Measurements from ENCODE around the gene ATG101.
"Not testable (repeated sequence)": the region's sequence is repeated elsewhere in the genome, so short reads cannot be mapped to it uniquely, and the experiment has no call there.

The ATG101 gene

GRCh38 chr12:52080403-52081251, 10.8 kb downstream of the ATG101 start:
- no peak for DNase-seq

GRCh38 chr12:52081263-52081733, 11.5 kb downstream of the ATG101 start:
- DNase-seq, result no peak

- DNase-seq, result peak; percentile 23
Observed at GRCh38 chr12:52082026-52082668, 12.4 kb downstream of the ATG101 start.

- DNase-seq, result no peak
Observed at GRCh38 chr12:52082669-52082987, 12.8 kb downstream of the ATG101 start.

DNA sequence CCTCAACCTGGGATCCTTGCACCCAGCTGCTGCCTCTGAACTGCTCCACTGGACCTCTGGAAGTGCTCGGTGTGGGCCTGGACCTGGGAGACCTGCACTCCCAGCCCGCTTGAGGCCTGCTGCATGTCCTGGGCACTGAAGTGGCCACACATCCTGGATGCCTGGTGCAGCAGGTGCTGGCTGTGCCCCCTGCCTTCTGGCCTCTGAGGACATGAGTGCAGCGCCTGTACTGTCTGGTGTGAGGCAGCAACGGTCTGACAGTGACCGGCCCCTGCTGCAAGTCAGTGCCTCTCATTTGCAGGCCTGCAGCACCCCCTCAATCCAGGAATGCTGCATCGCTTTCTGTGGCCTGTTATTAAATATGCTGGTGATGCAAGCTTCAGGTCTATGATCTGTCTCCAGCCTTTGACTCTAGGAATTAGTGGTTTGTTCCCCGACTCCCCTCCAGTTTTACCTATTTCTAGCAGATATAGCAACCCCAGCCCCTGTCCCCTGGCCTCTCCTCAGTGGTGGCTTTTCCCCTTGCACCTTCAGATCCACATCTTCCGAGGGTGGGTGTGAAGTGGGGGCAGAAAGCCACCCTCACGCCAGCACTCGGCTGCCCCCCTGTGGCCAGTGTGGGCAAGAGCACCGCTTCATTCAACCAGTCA, 13.3 kb downstream of the ATG101 start:
- peak; percentile 61 for DNase-seq

DNA sequence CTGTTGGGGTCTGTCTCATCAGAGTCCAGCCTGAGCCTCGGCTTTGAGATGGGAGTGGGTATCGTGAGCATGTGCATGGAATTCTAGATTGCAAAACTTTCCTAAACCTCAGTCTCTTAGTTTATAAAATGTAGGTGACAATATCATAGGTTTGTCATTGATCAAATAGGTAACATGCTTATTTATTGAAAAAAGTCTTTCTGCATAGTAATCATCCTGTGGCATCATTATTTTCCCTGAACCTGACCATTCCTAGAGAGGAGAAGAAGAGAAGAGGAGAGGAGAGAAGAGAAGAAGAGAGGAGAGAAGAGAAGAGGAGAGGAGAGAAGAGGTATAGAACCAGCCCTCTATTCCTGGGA, 13.8 kb downstream of the ATG101 start:
- DNase-seq, result no peak

DNA sequence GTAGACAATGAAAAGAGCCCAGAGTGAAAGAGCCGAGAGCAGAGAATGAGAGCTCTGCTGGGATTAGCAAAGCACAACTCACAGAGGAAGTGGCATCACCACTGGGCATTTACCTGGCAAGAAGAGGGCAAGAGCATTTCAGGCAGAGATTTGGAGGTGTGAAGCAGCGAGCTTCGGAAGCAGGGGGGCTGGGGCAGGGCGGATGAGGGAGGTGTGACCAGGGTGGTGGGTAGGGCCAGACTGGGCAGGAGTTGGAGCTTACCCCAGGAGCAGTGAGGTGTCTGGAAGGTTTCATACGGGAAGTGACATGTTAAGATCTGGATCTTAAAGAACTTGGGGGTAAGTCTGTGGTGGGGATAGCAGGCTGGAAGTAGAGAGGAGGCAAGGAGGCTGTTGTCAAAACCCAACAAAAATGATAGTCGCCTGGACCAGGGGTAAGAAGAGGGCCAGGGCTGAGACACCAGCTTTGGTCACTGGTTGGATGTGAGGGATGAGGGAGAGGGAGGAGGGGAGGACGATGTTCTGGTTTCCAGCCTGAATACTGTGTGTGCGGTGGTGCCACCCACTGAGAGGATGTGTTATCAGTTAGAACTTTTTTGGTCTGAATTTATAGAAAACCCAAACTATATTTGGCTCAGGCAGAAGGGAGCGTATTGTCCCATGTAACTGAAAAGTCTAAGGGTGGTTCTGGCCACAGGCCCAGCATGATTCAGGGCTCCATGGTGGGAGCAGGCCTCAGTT, 14.9 kb downstream of the ATG101 start:
- no peak for DNase-seq

- DNase-seq, result no peak
Observed at GRCh38 chr12:52085682-52086180, 16.0 kb downstream of the ATG101 start.

- DNase-seq, result no peak
Observed at GRCh38 chr12:52086366-52086765, 16.6 kb downstream of the ATG101 start.

- DNase-seq, result no peak
Observed at GRCh38 chr12:52086944-52087835, 17.4 kb downstream of the ATG101 start.

DNA sequence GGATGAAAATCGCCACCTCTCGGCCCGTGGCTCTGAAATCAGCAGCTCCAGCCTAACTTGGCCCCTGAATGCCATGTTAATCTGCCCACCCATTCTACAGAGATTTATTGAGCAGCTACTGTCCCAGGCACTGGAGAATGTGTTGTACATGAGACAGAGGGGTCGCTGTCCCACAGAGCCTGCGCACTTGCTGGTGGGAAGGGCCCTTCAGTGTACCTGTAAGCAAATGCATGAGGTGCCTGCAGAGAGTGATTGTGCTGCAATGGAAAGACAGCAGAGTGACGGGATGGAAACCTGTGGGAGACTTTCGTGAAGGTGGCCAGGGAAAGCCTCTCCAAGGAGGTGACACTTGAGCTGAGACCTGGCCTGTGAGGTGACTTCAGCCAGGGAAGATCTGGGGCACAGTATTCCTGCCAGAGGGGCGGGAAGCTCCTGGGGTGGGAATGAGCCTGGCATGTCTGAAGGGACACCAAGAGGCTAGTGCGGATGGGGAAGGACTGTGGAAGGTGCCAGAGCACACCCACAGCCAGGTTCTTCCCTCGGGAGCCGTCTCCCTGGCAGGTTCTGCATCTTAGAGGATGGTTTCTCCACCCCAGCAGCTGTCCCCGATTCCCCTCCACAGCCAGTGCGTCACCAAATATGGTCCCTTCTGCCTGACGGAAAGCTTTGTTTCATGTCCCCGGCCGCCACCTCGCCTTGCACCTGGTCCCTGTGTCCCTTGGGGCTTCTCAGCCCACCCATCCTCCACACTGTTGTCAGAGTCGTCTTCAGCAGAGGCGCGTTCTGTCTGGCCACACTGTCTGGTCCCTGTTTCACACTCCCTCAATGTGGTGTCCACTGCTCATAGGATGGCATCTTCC, 18.4 kb downstream of the ATG101 start:
- DNase-seq, result no peak

DNA sequence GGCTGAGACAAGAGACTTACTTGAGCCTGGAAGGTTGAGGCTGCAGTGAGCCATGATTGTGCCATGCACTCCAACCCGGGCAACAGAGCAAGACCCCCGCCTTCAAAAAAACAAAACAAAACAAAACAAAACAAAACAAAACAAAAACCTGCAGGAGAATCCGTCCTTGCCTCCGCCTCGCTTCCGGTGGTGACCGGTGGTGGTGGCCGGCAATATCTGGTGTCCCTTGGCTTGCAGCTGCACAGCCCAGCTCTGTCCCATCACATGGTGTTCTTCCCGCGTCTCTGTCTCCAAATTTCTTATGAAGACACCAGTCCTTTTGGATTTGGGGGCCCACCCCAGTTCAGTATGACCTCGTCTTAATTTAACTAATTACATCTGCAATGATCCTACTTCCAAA, 19.7 kb downstream of the ATG101 start:
- DNase-seq, result no peak

GRCh38 chr12:52090291-52090690, 20.5 kb downstream of the ATG101 start:
- no peak for DNase-seq

DNA sequence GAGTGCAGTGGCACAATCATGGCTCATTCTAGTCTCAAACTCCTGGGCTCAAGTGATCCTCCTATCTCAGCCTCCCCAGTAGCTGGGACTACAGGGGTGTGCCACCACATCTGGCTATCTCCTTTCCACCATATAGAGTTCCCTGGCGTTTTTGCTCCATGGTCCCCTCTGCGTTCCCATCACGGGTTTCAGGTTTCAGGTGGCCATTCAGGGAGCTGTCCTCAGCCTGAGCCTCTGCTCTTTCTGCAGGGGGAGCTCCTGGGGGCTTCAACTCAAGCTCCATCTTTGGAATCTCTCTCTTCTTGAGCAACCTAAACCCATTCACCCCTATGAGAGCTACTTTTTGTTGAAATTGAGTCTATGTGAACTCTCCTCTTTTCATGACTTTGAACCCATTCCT, 21.3 kb downstream of the ATG101 start:
- DNase-seq, result no peak

- no peak for DNase-seq
Observed at GRCh38 chr12:52091869-52092268, 22.1 kb downstream of the ATG101 start.

DNA sequence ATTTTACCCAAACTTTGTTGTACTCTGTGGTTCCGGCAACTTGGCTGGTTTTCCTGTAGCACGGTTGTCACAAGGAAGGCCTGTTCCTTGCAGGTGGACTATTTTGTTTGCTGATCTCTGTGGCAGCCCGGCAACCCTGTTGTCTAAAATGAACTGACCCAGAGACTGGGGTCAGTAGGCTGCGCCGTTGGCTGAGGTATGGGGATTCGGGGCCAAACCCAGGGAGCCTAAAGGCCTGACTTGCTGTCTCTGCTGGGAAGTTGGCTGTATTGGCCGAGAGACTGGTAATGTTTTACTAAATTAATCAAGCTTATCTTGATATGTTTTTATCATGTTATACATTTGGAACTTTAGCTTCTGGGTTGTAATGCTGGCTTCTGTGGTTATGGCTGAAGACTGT, 23.6 kb downstream of the ATG101 start:
- no peak for DNase-seq

GRCh38 chr12:52096332-52097044, 26.7 kb downstream of the ATG101 start:
- DNase-seq, result no peak

DNA sequence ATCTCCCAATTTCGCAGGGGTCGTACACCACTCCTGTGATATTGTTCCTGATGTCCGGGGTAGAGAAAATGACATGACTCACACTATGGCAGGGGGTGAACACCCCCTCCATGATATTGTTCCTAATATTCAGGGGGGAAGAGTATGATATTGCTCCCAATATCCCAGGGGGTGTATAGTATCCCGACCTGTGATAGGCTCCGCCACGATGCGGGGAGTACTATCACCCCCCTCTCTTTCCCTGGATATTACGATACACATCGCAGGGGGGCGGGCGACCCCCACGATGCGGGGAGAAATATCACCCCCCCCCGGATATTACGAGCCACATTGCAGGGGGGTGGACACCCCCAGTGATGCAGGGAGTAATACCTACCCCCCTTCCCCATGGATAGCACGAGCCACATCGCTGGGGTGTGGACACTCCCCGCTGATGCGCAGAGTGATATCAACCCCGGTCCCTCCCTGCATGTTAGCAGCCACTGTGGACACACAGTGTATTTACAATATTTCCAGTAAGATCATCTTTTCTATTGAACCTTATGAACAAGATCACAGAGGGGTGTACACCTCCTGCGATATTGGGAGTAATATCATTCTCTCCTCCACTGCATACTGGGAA, 27.4 kb downstream of the ATG101 start:
- DNase-seq, result no peak

DNA sequence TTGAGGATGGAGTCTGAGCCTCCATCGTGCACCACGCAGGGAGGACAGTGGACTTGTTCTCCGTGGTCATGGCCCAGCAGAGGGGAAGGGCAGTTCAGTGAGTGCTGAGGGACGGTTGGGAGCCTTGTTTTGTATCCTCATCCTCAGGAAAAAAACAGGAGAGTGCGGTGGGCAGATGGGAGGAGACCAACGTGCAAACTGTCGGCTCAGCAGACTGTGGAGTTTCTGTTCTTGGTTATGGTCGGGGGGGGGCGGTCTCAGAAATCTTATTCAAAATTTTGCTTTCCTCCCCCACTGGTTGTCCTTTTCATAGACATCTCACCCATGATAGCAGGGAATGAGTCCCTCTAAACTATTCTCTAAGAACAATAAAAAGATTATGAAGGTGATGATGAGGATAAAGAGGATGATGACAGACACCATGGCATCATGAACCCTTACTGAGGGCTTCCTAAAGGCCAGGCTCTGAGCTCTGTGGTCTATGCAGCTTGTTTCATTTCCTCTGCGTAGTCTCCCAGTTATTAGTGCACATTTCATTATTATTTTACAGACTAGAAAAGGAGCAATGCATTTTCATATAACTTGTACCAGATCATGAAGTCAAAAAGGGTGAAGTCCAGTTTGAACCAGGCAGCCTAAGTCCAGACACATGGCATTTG, 34.8 kb downstream of the ATG101 start:
- DNase-seq, result not testable (repeated sequence)
